GM19468 (cell line): ENCODE results near the gene EPHB1.
A peak's percentile ranks its signal among the peaks of the same experiment; 100 is the strongest.

ENCODE experiments used
- ATAC-seq: cut with Tn5 transposase; IDR thresholded peaks from one replicate; pipeline ENCODE4 v1.9.1; 2021; ENCODE audit warnings: mild to moderate bottlenecking, moderate library complexity, moderate number of reproducible peaks; ENCODE audit not compliant: unreplicated experiment; ENCODE audit errors: extremely low read depth

Gene EPHB1

GRCh38 chr3:134873789-134874188, 78.7 kb downstream of the EPHB1 start:
- ATAC-seq: no peak

- ATAC-seq: no peak
Measured at GRCh38 chr3:134874737-134875413, 79.8 kb downstream of the EPHB1 start.

- no peak for ATAC-seq
Measured at GRCh38 chr3:134876836-134877235, 81.8 kb downstream of the EPHB1 start.

- ATAC-seq: no peak
Measured at GRCh38 chr3:134877788-134878187, 82.7 kb downstream of the EPHB1 start.

- no peak for ATAC-seq
Measured at GRCh38 chr3:134879990-134880389, 84.9 kb downstream of the EPHB1 start.

- ATAC-seq: no peak
Measured at GRCh38 chr3:134880431-134880830, 85.4 kb downstream of the EPHB1 start.

GRCh38 chr3:134881305-134881704, 86.2 kb downstream of the EPHB1 start:
- no peak for ATAC-seq

- no peak for ATAC-seq
Measured at GRCh38 chr3:134883697-134884385, 88.8 kb downstream of the EPHB1 start.

GRCh38 chr3:134885877-134886621, 91.0 kb downstream of the EPHB1 start:
- peak; percentile 92 for ATAC-seq

- ATAC-seq: no peak
Measured at GRCh38 chr3:134886991-134887390, 91.9 kb downstream of the EPHB1 start.

GRCh38 chr3:134887536-134887935, 92.5 kb downstream of the EPHB1 start:
- ATAC-seq: no peak

GRCh38 chr3:134892326-134892725, 97.3 kb downstream of the EPHB1 start:
- no peak for ATAC-seq

GRCh38 chr3:134892761-134893160, 97.7 kb downstream of the EPHB1 start:
- no peak for ATAC-seq

GRCh38 chr3:134894533-134894932, 99.5 kb downstream of the EPHB1 start:
- ATAC-seq: no peak

- no peak for ATAC-seq
Measured at GRCh38 chr3:134895181-134895580, 100.1 kb downstream of the EPHB1 start.

GRCh38 chr3:134896141-134896540, 101.1 kb downstream of the EPHB1 start:
- no peak for ATAC-seq

- no peak for ATAC-seq
Measured at GRCh38 chr3:134896696-134897095, 101.6 kb downstream of the EPHB1 start.

GRCh38 chr3:134897391-134898141, 102.5 kb downstream of the EPHB1 start:
- no peak for ATAC-seq

GRCh38 chr3:134898181-134898754, 103.2 kb downstream of the EPHB1 start:
- no peak for ATAC-seq

- ATAC-seq: no peak
Measured at GRCh38 chr3:134899786-134900185, 104.7 kb downstream of the EPHB1 start.
